ENCODE results near the gene OIT3. TPM values are rescaled to one million over a fixed set of nuclear protein-coding genes. Genes with fewer than 3 reads are reported as not detected.

OIT3 gene
- total RNA-seq, 1 experiment from 2014 or later, result not detected

- Histone ChIP-seq H3K4me1 (ENCODE audit: insufficient read depth, low read length, poor library complexity, severe bottlenecking) (no peaks in the 10 kb centered on the region), H3K9me3 (ENCODE audit: low read depth, low read length, poor library complexity, severe bottlenecking) (no peaks in the 10 kb centered on the region), H3K27ac (ENCODE audit: low read depth, low read length, poor library complexity, severe bottlenecking) (no peak overlapping the region), H3K4me3 (ENCODE audit: low read depth, low read length, poor library complexity, severe bottlenecking) (no peak overlapping the region), H3K36me3 (ENCODE audit: insufficient read depth, low read length, poor library complexity, severe bottlenecking) (no peaks in the 10 kb centered on the region), H3K27me3 (replicated peaks; ENCODE audit: insufficient read depth, low read depth, low read length, poor library complexity) (peaks cover 3% of the 10 kb centered on the region)
- intact Hi-C loops (cut with micrococcal nuclease; ENCODE audit: unreplicated experiment), result no loop called here
- no peak for TF ChIP-seq CTCF (conservative IDR thresholded peaks at IDR 0.05; ENCODE audit: low read depth, low read length)
- no peak for TF ChIP-seq EZH2 (IDR thresholded peaks at IDR 0.05; ENCODE audit: borderline replicate concordance, low read depth, low read length, poor library complexity, severe bottlenecking)
- no peak for DNase-seq (ENCODE audit: low spot score)
- POLR2A ChIA-PET (ENCODE audit: low non-redundant PET), result interaction anchor here (0.6 kb wide), 1 partner anchor 563 kb away, joined by 3 read pairs; no protein-coding TSS in a partner anchor
- CTCF ChIA-PET, result no interaction called here
- BruUV-seq (replicated peaks), result no TSS peak
These were observed 50.1 kb downstream of the OIT3 start for GRCh38 chr10:72943498-72944234.

DNA sequence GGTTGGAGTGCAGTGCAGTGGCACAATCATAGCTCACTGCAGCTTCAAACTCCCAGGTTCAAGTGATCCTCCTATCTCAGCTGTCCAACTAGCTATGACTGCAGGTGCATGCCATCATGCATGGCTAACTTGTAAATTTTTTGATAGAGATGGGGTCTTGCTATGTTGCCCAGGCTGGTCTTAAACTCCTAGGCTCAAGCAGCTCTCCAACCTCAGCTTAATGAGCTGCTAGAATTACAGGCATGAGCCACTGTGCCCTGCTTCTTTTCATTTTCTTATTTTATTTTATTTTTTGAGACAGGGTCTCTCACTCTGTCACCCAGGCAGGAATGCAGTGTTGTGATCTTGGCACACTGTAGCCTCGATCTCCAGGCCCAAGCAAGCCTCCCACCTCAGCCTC is 53.4 kb downstream of the OIT3 start:
- CTCF ChIA-PET, result no interaction called here
- no peaks in the 10 kb centered on the region for H3K9me3 ChIP-seq (ENCODE audit: low read depth, low read length, poor library complexity, severe bottlenecking)
- intact Hi-C loops (cut with micrococcal nuclease; ENCODE audit: unreplicated experiment), result no loop called here

GRCh38 chr10:72948762-72949161 is 55.2 kb downstream of the OIT3 start:
- POLR2A ChIA-PET (ENCODE audit: low non-redundant PET), result no interaction called here
- H3K9me3 ChIP-seq (ENCODE audit: low read depth, low read length, poor library complexity, severe bottlenecking), result no peaks in the 10 kb centered on the region
- H3K27me3 ChIP-seq (replicated peaks; ENCODE audit: insufficient read depth, low read depth, low read length, poor library complexity), result no peaks in the 10 kb centered on the region
- CTCF ChIA-PET, result no interaction called here
- no peak for DNase-seq (ENCODE audit: low spot score)
- no peaks in the 10 kb centered on the region for H3K36me3 ChIP-seq (ENCODE audit: insufficient read depth, low read length, poor library complexity, severe bottlenecking)
- intact Hi-C loops (cut with micrococcal nuclease; ENCODE audit: unreplicated experiment), result no loop called here
- H3K27ac ChIP-seq (ENCODE audit: low read depth, low read length, poor library complexity, severe bottlenecking), result no peak overlapping the region
- H3K4me3 ChIP-seq (ENCODE audit: low read depth, low read length, poor library complexity, severe bottlenecking), result no peak overlapping the region
- no peak for TF ChIP-seq CTCF (conservative IDR thresholded peaks at IDR 0.05; ENCODE audit: low read depth, low read length)
- no peak for TF ChIP-seq EZH2 (IDR thresholded peaks at IDR 0.05; ENCODE audit: borderline replicate concordance, low read depth, low read length, poor library complexity, severe bottlenecking)
- no peaks in the 10 kb centered on the region for H3K4me1 ChIP-seq (ENCODE audit: insufficient read depth, low read length, poor library complexity, severe bottlenecking)
- no TSS peak for BruUV-seq (replicated peaks)

More for the DNA sequence above, 53.4 kb downstream of the OIT3 start:
- H3K4me3 ChIP-seq (ENCODE audit: low read depth, low read length, poor library complexity, severe bottlenecking), result no peak overlapping the region
- TF ChIP-seq EZH2 (IDR thresholded peaks at IDR 0.05; ENCODE audit: borderline replicate concordance, low read depth, low read length, poor library complexity, severe bottlenecking) (no peak), CTCF (conservative IDR thresholded peaks at IDR 0.05; ENCODE audit: low read depth, low read length) (no peak)
- no peaks in the 10 kb centered on the region for H3K4me1 ChIP-seq (ENCODE audit: insufficient read depth, low read length, poor library complexity, severe bottlenecking)
- no peak for DNase-seq (ENCODE audit: low spot score)
- peaks cover 3% of the 10 kb centered on the region for H3K27me3 ChIP-seq (replicated peaks; ENCODE audit: insufficient read depth, low read depth, low read length, poor library complexity)
- H3K27ac ChIP-seq (ENCODE audit: low read depth, low read length, poor library complexity, severe bottlenecking), result no peak overlapping the region
- POLR2A ChIA-PET (ENCODE audit: low non-redundant PET), result no interaction called here
- no peaks in the 10 kb centered on the region for H3K36me3 ChIP-seq (ENCODE audit: insufficient read depth, low read length, poor library complexity, severe bottlenecking)
- no TSS peak for BruUV-seq (replicated peaks)
